ENCODE measurements around the gene GGT6.

GGT6 gene

DNA sequence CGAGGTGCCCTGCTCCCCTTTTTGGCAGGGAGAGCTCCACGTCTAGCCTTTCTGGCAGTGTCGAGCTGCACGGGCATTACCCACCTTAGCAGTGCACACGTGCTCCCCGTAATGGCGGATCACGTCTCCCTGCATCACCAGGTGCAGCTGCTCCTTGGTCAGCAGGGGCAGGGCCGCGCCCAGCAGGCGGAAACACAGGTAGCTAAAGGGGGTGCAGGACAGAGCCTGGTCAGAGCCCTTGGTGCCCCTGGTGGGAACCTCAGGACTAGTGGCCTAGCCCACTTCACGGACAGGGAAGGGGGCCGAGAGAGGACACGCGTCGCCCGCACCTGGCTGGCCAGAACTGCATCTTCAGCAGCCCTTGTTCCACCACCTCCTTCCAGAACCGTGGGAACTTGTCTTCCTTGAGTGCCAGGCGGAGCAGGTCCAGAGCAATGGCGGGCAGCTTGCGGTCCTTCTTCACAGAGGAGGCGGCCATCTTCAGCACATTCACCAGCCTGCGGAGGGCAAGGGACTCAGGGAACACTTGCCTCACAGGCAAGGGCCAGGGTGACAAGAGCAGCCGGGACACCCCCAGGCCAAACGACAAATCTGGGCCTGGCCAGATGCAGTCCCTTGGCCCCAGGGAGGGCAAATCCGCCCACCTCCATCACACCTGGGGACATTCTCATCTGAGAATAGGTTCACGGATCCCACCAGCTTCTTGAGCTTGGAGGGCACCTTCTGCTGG, 8.4 kb downstream of the GGT6 start:
- DNase-seq, result no peak
- Mint-ChIP-seq H3K27me3 (no peaks in the 10 kb centered on the region), H3K4me1 (peaks cover 40% of the 10 kb centered on the region), H3K4me3 (no peak overlapping the region), H3K9me3 (no peaks in the 10 kb centered on the region), H3K27ac (no peak overlapping the region)
- no peak for ATAC-seq

- Mint-ChIP-seq H3K27ac (peak overlapping the region in 1 of 2 donors; percentile 19), H3K4me1 (peaks cover 34% of the 10 kb centered on the region), H3K4me3 (no peak overlapping the region), H3K27me3 (no peaks in the 10 kb centered on the region), H3K9me3 (no peaks in the 10 kb centered on the region)
- DNase-seq (no peak), ATAC-seq (no peak)
Observed at GRCh38 chr17:4551141-4551540, 9.2 kb downstream of the GGT6 start.

GRCh38 chr17:4550534-4551039, 9.8 kb downstream of the GGT6 start:
- Mint-ChIP-seq H3K4me1 (peaks cover 28% of the 10 kb centered on the region), H3K27me3 (no peaks in the 10 kb centered on the region), H3K9me3 (no peaks in the 10 kb centered on the region), H3K27ac (peak overlapping the region in 1 of 2 donors; percentile 34), H3K4me3 (no peak overlapping the region)
- DNase-seq (no peak), ATAC-seq (no peak)

DNA sequence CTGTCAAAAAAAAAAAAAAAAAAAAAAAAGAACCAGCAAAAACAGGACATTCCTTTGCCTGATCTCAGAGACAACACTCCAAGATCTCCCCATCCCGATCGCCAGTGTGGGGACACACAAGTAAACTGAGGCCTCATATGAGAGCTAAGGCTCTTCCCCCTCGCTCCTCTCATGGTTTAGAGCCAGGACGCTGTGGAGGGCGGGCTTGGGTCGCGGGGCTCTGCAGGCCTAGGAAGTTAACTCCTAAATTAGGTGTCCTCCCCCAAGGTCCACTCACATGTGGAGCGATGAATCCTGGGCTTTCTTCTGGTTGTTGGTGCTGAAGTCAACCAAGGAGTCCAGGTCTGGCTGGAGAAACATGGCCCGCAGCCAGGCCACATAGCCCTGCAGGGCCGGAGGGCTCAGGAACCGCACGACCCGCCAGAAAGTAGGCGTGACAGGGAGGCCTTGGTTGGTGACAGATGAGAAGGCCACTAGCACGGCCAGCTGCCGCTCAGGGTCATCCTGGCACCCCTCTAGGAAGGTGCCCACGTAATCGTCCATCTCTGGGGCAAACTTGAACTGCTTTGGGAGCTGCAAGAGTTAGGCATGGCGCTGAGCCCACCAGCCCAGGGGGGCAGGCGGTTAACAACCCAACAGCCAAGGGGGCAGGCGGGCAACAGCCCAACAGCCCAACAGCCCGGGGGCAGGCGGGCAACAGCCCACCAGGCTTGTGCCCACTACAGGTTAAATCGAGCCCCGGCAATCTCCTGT, 10.4 kb downstream of the GGT6 start:
- Mint-ChIP-seq H3K27me3 (no peaks in the 10 kb centered on the region), H3K4me1 (peaks cover 26% of the 10 kb centered on the region), H3K9me3 (no peaks in the 10 kb centered on the region), H3K4me3 (no peak overlapping the region), H3K27ac (peak overlapping the region in 1 of 2 donors; percentile 87)
- DNase-seq, result no peak
- no peak for ATAC-seq

DNA sequence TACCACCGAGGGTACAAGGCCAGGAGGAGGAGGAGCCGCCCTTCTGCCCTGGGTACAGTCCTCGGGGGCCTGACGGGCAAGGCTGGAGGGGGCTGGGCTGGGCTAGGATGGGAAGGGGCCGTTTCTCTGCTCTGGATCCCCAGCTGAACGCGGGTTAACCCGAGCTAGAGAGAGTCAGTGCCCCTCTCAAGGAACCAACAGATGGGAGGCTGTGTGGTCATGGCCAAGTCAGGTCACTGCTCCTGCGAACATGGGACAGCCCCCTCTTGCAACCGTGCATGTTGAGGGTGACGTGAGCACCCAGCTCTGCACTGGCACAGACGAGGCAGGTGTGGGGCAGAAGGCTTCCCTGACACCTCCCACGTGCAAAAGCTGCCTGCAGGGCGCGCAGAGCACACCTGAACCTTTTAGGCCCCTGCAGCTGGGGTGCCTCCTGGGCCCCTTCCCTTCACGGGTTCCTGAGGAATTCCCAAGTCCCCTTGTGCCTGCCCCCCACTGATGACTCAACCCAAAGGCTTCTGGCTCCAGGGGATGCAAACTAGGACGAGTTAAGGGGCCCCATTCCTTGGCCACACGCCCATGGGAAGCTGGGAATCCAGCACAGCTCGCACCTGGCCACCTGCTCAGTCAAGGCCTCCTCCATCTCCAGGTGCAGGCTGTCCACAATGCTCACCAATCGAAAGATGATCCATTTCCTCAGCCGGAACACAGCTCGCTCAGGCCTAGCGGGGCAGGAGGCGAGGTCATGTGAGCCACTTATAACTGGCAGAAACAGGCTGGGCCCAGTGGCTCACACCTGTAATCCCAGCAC, 11.5 kb downstream of the GGT6 start:
- Mint-ChIP-seq H3K27me3 (no peaks in the 10 kb centered on the region), H3K4me3 (no peak overlapping the region)

GRCh38 chr17:4548061-4548461, 12.3 kb downstream of the GGT6 start:
- no peaks in the 10 kb centered on the region for H3K9me3 Mint-ChIP-seq
- ATAC-seq (no peak), DNase-seq (no peak)
- no peak overlapping the region for H3K27ac Mint-ChIP-seq
- H3K4me1 Mint-ChIP-seq, result peaks cover 7% of the 10 kb centered on the region
- H3K27me3 Mint-ChIP-seq, result no peaks in the 10 kb centered on the region
- H3K4me3 Mint-ChIP-seq, result no peak overlapping the region

More for the DNA sequence above, 11.5 kb downstream of the GGT6 start:
- no peaks in the 10 kb centered on the region for H3K9me3 Mint-ChIP-seq
- DNase-seq (no peak), ATAC-seq (no peak)
- H3K27ac Mint-ChIP-seq, result no peak overlapping the region
- H3K4me1 Mint-ChIP-seq, result peaks cover 16% of the 10 kb centered on the region

DNA sequence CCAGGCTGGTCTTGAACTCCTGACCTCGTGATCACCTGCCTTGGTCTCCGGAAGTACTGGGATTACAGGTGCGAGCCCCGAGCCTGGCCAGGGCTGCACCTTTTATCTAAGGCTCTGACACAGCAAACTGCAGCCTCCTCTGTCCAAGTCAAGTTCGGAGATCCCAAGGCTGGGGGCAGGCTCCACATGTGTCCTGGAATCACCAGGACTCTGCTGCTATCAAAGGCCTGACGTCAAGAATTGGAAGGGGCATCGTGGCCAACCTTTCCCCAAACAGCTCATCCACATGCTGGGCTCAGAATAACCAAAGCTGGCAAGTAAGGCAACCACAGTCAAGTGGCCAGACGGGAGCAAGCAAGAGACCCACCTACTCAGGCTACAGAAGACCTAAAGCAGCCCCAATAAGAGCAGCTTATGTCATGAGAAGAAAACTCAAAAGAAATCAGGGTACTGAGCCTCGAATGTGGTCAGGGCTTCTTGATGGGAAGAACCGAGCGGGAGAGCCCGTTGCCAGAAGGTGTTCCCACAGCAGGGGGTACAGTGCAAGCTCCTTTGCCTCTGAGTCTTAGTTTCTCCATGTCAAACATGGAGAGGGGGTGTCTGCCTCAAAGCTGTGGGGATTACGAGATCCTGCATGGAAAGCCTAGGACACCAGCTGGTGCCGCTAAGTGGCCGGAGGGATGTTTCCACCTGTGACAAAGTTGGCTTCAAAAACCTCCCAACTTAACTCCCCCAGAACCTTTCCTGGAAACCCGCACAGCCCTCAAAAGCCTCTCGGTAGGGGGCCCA, 13.1 kb downstream of the GGT6 start:
- no peak for DNase-seq
- H3K9me3 Mint-ChIP-seq, result no peaks in the 10 kb centered on the region

DNA sequence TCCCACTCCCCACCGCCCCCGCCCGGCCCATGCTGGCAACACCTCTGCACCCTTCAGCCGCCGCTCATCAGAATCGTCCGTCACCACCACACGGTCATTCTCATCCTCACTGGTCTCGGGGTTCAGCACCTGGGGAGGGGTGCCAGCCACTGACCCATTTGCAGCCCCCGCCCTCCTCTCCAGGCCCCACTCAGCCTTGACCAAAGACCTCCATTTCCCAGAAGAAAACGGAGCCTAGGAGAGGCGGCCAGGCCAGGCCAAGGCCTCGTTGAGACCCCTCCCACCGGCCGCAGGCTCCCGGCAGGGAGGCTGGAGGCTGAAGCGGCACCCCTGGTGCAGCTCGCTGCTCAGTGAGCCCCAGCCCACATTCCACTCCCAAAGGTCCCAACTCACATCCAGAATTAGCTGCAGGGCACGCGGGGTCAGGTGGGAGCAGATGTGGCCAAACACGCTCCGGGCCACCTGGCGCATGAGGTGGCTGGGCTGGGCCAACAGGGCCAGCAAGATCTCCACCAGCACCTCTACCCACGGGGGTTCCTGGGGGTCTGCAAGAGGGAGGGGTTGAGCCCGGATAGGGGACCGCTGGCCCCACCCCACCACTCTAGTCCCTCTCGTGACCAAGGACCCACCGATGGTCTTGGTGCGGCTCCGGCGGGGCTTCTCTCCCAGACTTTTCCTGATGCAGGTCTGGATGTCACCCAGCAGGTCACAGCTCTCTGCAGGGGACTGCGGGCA, 15.0 kb downstream of the GGT6 start:
- Mint-ChIP-seq H3K4me3 (no peak overlapping the region), H3K4me1 (peaks cover 14% of the 10 kb centered on the region), H3K27me3 (no peaks in the 10 kb centered on the region), H3K9me3 (no peaks in the 10 kb centered on the region), H3K27ac (no peak overlapping the region)
- ATAC-seq, result no peak
- no peak for DNase-seq

More for the DNA sequence above, 13.1 kb downstream of the GGT6 start:
- H3K27ac Mint-ChIP-seq, result no peak overlapping the region
- no peak for ATAC-seq
- H3K4me1 Mint-ChIP-seq, result peaks cover 10% of the 10 kb centered on the region
- no peaks in the 10 kb centered on the region for H3K27me3 Mint-ChIP-seq
- no peak overlapping the region for H3K4me3 Mint-ChIP-seq

GRCh38 chr17:4544951-4545216, 15.5 kb downstream of the GGT6 start:
- H3K4me1 Mint-ChIP-seq, result peaks cover 14% of the 10 kb centered on the region
- H3K4me3 Mint-ChIP-seq, result no peak overlapping the region
- no peaks in the 10 kb centered on the region for H3K9me3 Mint-ChIP-seq
- ATAC-seq, result no peak
- DNase-seq, result no peak
- no peak overlapping the region for H3K27ac Mint-ChIP-seq
- no peaks in the 10 kb centered on the region for H3K27me3 Mint-ChIP-seq

DNA sequence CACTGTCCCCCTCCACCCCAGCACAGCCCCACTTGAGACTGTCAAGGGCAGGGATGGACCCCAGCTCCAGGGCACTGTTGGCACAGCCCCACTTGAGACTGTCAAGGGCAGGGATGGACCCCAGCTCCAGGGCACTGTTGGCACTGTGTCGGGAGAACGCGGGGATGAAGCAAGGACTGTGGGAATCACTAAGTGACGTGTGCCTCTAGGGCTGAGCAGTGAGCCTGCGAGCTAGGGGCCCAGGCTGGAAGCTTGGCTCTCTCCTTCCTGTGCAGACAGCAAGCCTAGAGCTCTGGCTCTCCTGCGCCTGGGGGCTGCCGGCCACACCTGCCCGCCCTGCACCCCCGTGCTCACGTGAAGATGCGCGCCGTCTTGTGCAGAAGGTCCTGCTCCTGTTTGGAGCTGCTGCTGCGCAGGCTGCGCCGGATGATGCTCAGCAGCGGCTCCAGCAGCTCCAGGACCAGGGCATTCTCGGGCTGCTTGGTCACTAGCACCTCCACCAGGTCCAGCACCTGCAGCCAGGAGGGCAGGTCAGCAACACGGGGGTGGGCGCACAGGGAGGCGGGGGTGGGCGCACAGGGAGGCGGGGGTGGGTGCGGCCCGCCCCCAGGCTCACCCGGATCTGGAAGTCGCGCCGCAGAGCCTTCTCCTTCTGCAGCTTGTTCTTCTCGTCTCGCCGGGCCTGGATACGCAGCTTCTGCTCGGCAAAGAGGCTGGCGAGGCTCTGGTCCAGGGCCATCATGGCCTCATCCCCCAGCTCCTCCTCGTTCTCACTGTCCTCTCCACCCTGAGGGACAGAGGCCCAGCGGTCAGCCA, 16.0 kb downstream of the GGT6 start:
- no peaks in the 10 kb centered on the region for H3K9me3 Mint-ChIP-seq
- H3K27me3 Mint-ChIP-seq, result no peaks in the 10 kb centered on the region
- no peak for ATAC-seq
- H3K4me1 Mint-ChIP-seq, result peaks cover 14% of the 10 kb centered on the region
- DNase-seq, result no peak
- peak overlapping the region in 1 of 2 donors; percentile 71 for H3K27ac Mint-ChIP-seq
- no peak overlapping the region for H3K4me3 Mint-ChIP-seq

DNA sequence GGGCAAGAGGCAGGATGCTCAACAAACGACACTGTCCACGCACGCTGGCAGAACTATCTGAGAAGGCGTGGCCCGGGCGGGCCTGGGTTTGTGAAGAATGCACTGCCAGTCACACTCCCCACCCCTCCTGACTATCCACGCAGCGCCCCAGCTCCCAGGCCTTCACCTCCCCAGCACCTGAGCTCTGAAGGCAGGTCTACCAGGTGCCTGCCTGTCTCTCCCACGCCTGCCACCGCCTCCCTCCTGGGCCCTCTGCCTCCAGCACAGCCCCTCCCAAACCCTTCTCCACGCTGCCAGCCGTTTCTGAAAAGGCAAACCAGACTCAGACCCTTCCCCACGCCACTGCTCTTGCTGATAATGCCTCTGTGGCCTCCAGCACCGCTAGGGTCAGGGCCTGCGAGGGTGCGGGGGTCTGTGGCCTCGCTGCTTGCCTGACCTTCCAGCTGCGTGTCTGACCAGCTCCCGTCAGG, 16.8 kb downstream of the GGT6 start:
- DNase-seq (no peak), ATAC-seq (no peak)
- H3K27ac Mint-ChIP-seq, result peak overlapping the region in 1 of 2 donors; percentile 71
- no peak overlapping the region for H3K4me3 Mint-ChIP-seq
- peaks cover 14% of the 10 kb centered on the region for H3K4me1 Mint-ChIP-seq
- H3K27me3 Mint-ChIP-seq, result no peaks in the 10 kb centered on the region
- no peaks in the 10 kb centered on the region for H3K9me3 Mint-ChIP-seq

GRCh38 chr17:4542726-4543191, 17.6 kb downstream of the GGT6 start:
- Mint-ChIP-seq H3K4me1 (peaks cover 14% of the 10 kb centered on the region), H3K9me3 (no peaks in the 10 kb centered on the region), H3K4me3 (no peak overlapping the region), H3K27ac (no peak overlapping the region), H3K27me3 (no peaks in the 10 kb centered on the region)
- DNase-seq (no peak), ATAC-seq (no peak)

DNA sequence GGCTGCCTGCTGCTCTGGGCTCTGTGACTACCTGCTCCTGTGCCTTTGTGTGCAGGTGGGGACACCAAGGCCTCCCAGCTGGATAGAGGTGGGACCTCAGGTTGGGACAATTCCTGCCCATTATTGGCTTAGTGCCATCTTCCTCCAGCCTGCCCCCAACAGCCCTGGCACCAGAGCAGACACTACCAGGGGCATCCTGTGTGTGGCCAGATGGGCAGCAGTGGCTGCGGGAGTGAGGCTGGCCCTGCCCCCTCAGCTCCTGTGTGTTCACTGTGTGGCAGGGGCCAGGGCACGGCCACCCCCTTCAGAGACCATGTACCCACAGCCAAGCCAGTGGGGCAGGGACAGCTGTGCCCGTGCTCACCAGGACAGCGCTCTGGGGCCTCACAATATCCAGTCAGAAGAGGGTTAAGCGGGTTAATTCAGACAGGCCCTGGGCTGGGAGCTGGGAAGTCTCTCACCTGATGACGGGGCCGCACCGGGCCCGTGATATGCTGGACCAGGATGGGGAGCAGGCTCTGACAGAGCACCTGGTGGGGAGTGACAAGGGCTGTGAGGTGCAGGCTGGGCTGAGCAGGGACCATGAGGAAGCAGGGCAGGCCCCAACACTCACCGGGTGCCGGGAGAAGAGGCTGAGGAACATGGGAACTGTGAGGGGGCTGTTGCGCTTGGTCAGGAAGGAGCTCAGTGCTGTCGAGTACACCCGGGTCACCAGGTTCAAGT, 18.2 kb downstream of the GGT6 start:
- peak overlapping the region; percentile 14 to 79 for H3K27ac Mint-ChIP-seq
- no peaks in the 10 kb centered on the region for H3K9me3 Mint-ChIP-seq
- no peak overlapping the region for H3K4me3 Mint-ChIP-seq
- DNase-seq (no peak), ATAC-seq (no peak)
- H3K27me3 Mint-ChIP-seq, result no peaks in the 10 kb centered on the region
- peaks cover 19% of the 10 kb centered on the region for H3K4me1 Mint-ChIP-seq

Measured in stimulated activated naive CD8-positive, alpha-beta T cell treated with anti-CD3 and anti-CD28 coated beads, Interleukin-15, amount 100 ng/mL, for 72 hours (primary cell).